Osteoblast (primary cell): Measurements from ENCODE around the gene NAV1. TPM values are rescaled to one million over a fixed set of nuclear protein-coding genes. Genes with fewer than 3 reads are reported as not detected.
A peak's percentile ranks its signal among the peaks of the same experiment; 100 is the strongest.

ENCODE experiments used
- DNase-seq: peaks from one replicate; pipeline ENCODE4 v3.0.0; 2011; ENCODE audit warnings: low spot score, mixed read lengths; ENCODE audit not compliant: insufficient read length; ENCODE audit errors: missing footprints
- H2AFZ ChIP-seq: 2 replicates; pipeline ENCODE4 v1.6.0; 2011; ENCODE audit warnings: mild to moderate bottlenecking, low read length
- H3K27ac ChIP-seq: 2 replicates; pipeline ENCODE4 v1.5.1; 2011; ENCODE audit warnings: mild to moderate bottlenecking, low read depth, low read length, moderate library complexity
- H3K27me3 ChIP-seq: 2 replicates; pipeline ENCODE4 v1.6.0; 2012; ENCODE audit warnings: mild to moderate bottlenecking, control low read depth, inconsistent platforms, low read length, moderate library complexity; ENCODE audit not compliant: insufficient read depth
- H3K36me3 ChIP-seq: 2 replicates; pipeline ENCODE4 v1.5.1; 2011; ENCODE audit warnings: mild to moderate bottlenecking, low read length, control low read depth, moderate library complexity; ENCODE audit not compliant: insufficient read depth
- H3K4me1 ChIP-seq: 2 replicates; pipeline ENCODE4 v1.5.1; 2011; ENCODE audit warnings: mild to moderate bottlenecking, low read length, control low read depth, moderate library complexity; ENCODE audit not compliant: insufficient read depth
- H3K4me2 ChIP-seq: 2 replicates; pipeline ENCODE4 v1.6.0; 2011; ENCODE audit warnings: mild to moderate bottlenecking, low read length; ENCODE audit not compliant: insufficient read depth
- H3K4me3 ChIP-seq: fragments of 200-600 bp; sonication (generic); 3 replicates; pipeline ENCODE4 v1.5.1; 2012; ENCODE audit warnings: mild to moderate bottlenecking, low read length, inconsistent platforms; ENCODE audit not compliant: insufficient read depth
- H3K79me2 ChIP-seq: 2 replicates; pipeline ENCODE4 v1.6.0; 2012; ENCODE audit warnings: mild to moderate bottlenecking, low read length, control low read depth, inconsistent platforms; ENCODE audit not compliant: insufficient read depth
- H3K9me3 ChIP-seq: 2 replicates; pipeline ENCODE4 v1.5.1; 2011; ENCODE audit warnings: low read depth, low read length, control low read depth
- H4K20me1 ChIP-seq: 2 replicates; pipeline ENCODE4 v1.6.0; 2012; ENCODE audit warnings: mild to moderate bottlenecking, low read length, control low read depth; ENCODE audit not compliant: insufficient read depth
- total RNA-seq: library from RNA; depleted of rRNA; stranded (reverse); fragments of >200 nt; gene quantifications from 2 replicates; pipeline ENCODE4 v1.2.3, GENCODE V29; 2012
- TF ChIP-seq, protein P1 (sequence below): IDR thresholded peaks from 2 replicates; pipeline ENCODE4 v1.5.1; 2011; ENCODE audit warnings: mild to moderate bottlenecking, low read depth, low read length, moderate library complexity; ENCODE audit errors: extremely low read depth

NAV1 gene
- total RNA-seq, 1 donor, result 47.0 TPM

DNA sequence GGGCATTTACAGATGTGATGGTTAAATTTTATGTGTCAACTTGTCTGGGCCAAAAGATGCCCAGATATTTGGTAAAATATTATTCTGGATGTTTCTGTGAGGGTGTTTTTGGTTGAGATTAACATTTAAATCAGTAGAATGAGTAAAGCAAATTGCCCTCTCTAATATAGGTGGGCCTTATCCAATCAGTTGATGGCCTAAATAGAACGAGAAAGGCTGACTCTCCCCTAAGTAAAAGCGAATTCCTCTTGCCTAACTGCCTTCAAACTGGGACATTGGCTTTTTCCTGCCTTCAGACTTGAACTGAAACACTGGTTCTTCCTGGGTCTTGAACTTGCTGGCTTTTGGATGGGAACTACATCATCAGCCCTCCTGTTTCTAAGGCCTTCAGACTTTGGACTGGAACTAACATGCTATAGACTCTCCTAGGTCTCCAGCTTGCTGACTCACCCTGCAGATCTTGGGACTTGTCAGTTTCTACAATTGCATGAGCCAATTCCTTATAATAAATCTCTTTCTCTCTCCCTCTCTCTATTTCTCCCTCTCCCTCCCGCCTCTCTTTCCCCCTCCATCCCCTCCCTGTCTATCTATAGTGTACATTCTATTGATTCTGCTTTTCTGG is 10.2 kb upstream of the NAV1 start:
- H3K9me3 ChIP-seq, result no peaks in the 10 kb centered on the region
- H3K4me3 ChIP-seq, result no peak overlapping the region
- H3K27ac ChIP-seq, result peak overlapping the region; percentile 19
- peaks cover 18% of the 10 kb centered on the region for H3K4me1 ChIP-seq
- peaks cover 6% of the 10 kb centered on the region for H3K79me2 ChIP-seq
- no peaks in the 10 kb centered on the region for H3K27me3 ChIP-seq
- no peak for DNase-seq
- H3K36me3 ChIP-seq, result no peaks in the 10 kb centered on the region
- H2AFZ ChIP-seq, result no peak overlapping the region
- no peaks in the 10 kb centered on the region for H4K20me1 ChIP-seq
- TF ChIP-seq, protein P1, sequence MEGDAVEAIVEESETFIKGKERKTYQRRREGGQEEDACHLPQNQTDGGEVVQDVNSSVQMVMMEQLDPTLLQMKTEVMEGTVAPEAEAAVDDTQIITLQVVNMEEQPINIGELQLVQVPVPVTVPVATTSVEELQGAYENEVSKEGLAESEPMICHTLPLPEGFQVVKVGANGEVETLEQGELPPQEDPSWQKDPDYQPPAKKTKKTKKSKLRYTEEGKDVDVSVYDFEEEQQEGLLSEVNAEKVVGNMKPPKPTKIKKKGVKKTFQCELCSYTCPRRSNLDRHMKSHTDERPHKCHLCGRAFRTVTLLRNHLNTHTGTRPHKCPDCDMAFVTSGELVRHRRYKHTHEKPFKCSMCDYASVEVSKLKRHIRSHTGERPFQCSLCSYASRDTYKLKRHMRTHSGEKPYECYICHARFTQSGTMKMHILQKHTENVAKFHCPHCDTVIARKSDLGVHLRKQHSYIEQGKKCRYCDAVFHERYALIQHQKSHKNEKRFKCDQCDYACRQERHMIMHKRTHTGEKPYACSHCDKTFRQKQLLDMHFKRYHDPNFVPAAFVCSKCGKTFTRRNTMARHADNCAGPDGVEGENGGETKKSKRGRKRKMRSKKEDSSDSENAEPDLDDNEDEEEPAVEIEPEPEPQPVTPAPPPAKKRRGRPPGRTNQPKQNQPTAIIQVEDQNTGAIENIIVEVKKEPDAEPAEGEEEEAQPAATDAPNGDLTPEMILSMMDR, result no peak
- no peak overlapping the region for H3K4me2 ChIP-seq

DNA sequence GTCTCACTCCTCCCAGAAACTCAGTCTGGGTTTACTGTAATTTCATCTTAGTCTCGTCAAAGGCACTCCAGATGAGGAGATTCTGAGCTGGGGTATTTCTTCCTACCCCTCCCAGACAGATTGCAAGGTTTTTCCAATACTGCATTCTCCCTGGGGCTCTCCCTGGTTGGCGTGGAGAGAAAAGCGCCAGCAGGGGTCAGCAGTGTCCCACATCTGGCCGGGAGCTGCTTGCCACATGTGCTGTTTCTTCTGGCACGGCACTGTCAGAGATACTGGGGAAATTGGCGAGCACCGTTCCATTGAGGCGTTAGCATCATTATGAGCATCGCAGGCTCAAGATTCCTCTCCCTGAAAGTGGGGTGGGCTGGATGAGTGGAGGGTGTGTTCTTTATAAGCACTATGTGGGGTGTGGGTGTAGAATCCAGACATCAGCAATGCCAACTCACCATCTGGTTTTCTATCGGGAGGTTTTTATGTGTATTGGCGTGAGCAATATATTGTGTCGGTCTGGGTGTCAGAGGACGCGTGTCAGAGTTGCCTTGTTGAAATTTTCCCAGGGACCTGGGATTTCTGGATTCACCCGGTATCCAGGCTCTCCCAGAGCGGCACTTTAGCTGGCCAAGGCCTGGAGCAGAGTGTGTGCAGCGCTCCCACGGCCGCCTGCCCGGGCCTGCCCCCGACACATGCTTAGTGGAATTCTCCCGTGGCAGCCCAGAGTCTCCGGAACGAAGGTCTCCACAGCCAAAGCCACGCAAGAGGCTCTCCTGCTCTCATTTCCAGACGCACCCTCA is 8.0 kb upstream of the NAV1 start:
- TF ChIP-seq, protein P1, result peak; percentile 90
- no peaks in the 10 kb centered on the region for H3K36me3 ChIP-seq
- H2AFZ ChIP-seq, result peak overlapping the region; percentile 31
- H3K4me3 ChIP-seq, result no peak overlapping the region
- no peaks in the 10 kb centered on the region for H3K27me3 ChIP-seq
- H4K20me1 ChIP-seq, result no peaks in the 10 kb centered on the region
- peak; percentile 92 for DNase-seq
- peak overlapping the region; percentile 54 for H3K4me2 ChIP-seq
- peaks cover 34% of the 10 kb centered on the region for H3K4me1 ChIP-seq
- peak overlapping the region; percentile 88 for H3K27ac ChIP-seq
- peaks cover 6% of the 10 kb centered on the region for H3K79me2 ChIP-seq
- H3K9me3 ChIP-seq, result no peaks in the 10 kb centered on the region

DNA sequence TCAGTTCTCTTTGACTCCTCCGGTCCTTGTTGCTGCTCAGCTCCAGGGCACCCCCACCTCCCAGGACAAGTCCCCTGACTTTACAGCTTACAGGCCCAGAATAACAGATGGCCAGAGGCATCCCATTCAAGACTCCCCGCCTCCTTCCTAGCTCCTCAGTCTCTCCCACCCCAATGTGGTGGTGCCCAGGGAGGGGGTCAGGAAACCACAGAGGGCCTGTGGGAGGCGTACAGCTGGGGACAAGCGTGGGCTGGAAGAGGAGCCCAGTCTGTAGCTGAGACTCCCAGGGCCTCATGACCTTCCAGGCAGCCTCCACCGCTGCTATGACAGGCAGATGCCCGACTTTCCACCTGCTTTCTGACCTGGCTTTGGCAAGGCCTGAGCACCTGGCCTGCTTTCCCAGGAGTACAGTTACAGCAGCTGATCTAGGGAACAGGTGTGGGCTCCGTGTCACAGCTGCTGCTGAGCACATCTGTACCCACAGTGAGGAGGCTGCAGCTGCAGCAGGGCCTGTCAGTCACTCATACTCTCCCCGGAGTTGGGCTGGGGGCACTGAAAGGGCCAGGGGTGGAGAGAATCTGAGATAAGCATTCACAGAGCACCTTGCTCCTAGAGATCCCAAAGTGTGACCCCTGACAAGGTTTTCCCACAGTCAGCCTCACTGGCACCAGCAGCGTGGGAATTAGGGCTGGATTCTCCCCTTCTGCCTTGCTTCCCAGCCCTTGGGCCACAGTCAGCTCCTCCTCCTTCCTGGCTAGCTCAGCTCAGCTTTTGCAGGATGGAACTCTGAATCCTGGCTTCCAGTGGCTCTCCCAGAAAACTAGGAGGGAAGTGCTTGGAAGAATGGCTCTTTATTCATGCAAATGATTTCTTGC is 7.1 kb upstream of the NAV1 start:
- Histone ChIP-seq H3K27ac (peak overlapping the region; percentile 88), H3K27me3 (no peaks in the 10 kb centered on the region), H3K4me2 (peak overlapping the region; percentile 54), H3K4me3 (no peak overlapping the region), H4K20me1 (no peaks in the 10 kb centered on the region), H3K9me3 (no peaks in the 10 kb centered on the region), H2AFZ (peak overlapping the region; percentile 31), H3K36me3 (no peaks in the 10 kb centered on the region), H3K4me1 (peaks cover 43% of the 10 kb centered on the region), H3K79me2 (peaks cover 6% of the 10 kb centered on the region)
- peak; percentile 83 for DNase-seq
- TF ChIP-seq, protein P1, result no peak
